Daoy (cell line): ENCODE results near the gene CCDC71. TPM values are rescaled to one million over a fixed set of nuclear protein-coding genes. Genes with fewer than 3 reads are reported as not detected.

Experiments used
- DNase-seq: peaks from one replicate; pipeline ENCODE4 v3.0.0-alpha.2; 2015; ENCODE audit warnings: low read depth
- total RNA-seq: library from RNA; depleted of rRNA; stranded (reverse); fragments of >200 nt; shearing (Covaris generic); gene quantifications from 2 replicates; pipeline ENCODE4 v1.2.3, GENCODE V29; 2014; rRNA removed

Gene CCDC71
- total RNA-seq, 1 experiment from 2014 or later = 21.2 TPM

- no peak for DNase-seq
Measured at GRCh38 chr3:49131576-49131975, 34.6 kb downstream of the CCDC71 start.

- no peak for DNase-seq
Measured at GRCh38 chr3:49131040-49131439, 35.1 kb downstream of the CCDC71 start.

GRCh38 chr3:49124991-49125670, 41.0 kb downstream of the CCDC71 start:
- no peak for DNase-seq

GRCh38 chr3:49124203-49124602, 41.9 kb downstream of the CCDC71 start:
- DNase-seq = no peak

- DNase-seq = no peak
Measured at GRCh38 chr3:49123687-49124086, 42.4 kb downstream of the CCDC71 start.

GRCh38 chr3:49122886-49123545, 43.1 kb downstream of the CCDC71 start:
- DNase-seq = no peak

GRCh38 chr3:49122451-49122850, 43.7 kb downstream of the CCDC71 start:
- no peak for DNase-seq

- no peak for DNase-seq
Measured at GRCh38 chr3:49122022-49122421, 44.1 kb downstream of the CCDC71 start.

- DNase-seq = no peak
Measured at GRCh38 chr3:49121132-49121736, 44.9 kb downstream of the CCDC71 start.

GRCh38 chr3:49120438-49121131, 45.5 kb downstream of the CCDC71 start, which contains the start of gene USP19:
Gene USP19, minus strand, starts transcription at chr3:49120823. Its CDS starts 1,678 bp downstream, at chr3:49119145.
- DNase-seq = peak; percentile 93

GRCh38 chr3:49120096-49120437, 46.1 kb downstream of the CCDC71 start:
- DNase-seq = no peak

GRCh38 chr3:49119439-49119838, 46.7 kb downstream of the CCDC71 start:
- DNase-seq = no peak

- no peak for DNase-seq
Measured at GRCh38 chr3:49119036-49119435, 47.1 kb downstream of the CCDC71 start.

Other genes with a start within 250 kb of the CCDC71 start
- 84.5 and 112 TPM in 2 replicates for gene ARIH2, start 247.5 kb downstream of the CCDC71 start, total RNA-seq
- 11.1 and 23.2 TPM in 2 replicates for gene P4HTM, start 176.1 kb downstream of the CCDC71 start, total RNA-seq
- gene WDR6, start 158.9 kb downstream of the CCDC71 start, total RNA-seq = 32.6 and 33.3 TPM in 2 replicates
- 36.2 and 47.6 TPM in 2 replicates for gene DALRD3, start 147.8 kb downstream of the CCDC71 start, total RNA-seq
- 60.1 and 65.4 TPM in 2 replicates for gene NDUFAF3, start 144.2 kb downstream of the CCDC71 start, total RNA-seq
- 180 and 202 TPM in 2 replicates for gene IMPDH2, start 136.9 kb downstream of the CCDC71 start, total RNA-seq
- 42.9 and 51.8 TPM in 2 replicates for gene QRICH1, start 72.3 kb downstream of the CCDC71 start, total RNA-seq
- gene QARS1, start 61.6 kb downstream of the CCDC71 start, total RNA-seq = 129 and 160 TPM in 2 replicates
- 46.5 and 82.0 TPM in 2 replicates for gene USP19, start 45.5 kb downstream of the CCDC71 start, total RNA-seq
- gene LAMB2, start 33.3 kb downstream of the CCDC71 start, total RNA-seq = 30.2 and 40.1 TPM in 2 replicates
- gene KLHDC8B, start 5.3 kb upstream of the CCDC71 start, total RNA-seq = 2.1 and 3.2 TPM in 2 replicates
- 0.74 and 0.86 TPM in 2 replicates for gene C3orf62, start 110.9 kb upstream of the CCDC71 start, total RNA-seq
- gene USP4, start 173.7 kb upstream of the CCDC71 start, total RNA-seq = 8.9 and 10.2 TPM in 2 replicates
- 240 and 299 TPM in 2 replicates for gene GPX1, start 192.0 kb upstream of the CCDC71 start, total RNA-seq
- 273 and 298 TPM in 2 replicates for gene RHOA, start 245.6 kb upstream of the CCDC71 start, total RNA-seq
- 7.8 and 10.2 TPM in 2 replicates for gene TCTA, start 246.1 kb upstream of the CCDC71 start, total RNA-seq